ENCODE results near the gene TSR3. TPM values are rescaled to one million over a fixed set of nuclear protein-coding genes. Genes with fewer than 3 reads are reported as not detected.
A peak's percentile ranks its signal among the peaks of the same experiment; 100 is the strongest.

Gene TSR3
- total and polyA plus RNA-seq, 12 donors: 41.5 to 83.4 (median 56.0) TPM

GRCh38 chr16:1344499-1344898 lies 7.2 kb downstream of the TSR3 start:
- Histone ChIP-seq H3K36me3 (peaks cover 0 to 27% (median 11%) of the 10 kb centered on the region in 9 donors), H3K9me3 (no peaks in the 10 kb centered on the region), H3K27ac (no peak overlapping the region), H3K4me1 (peaks cover 0 to 16% (median 5%) of the 10 kb centered on the region in 9 donors), H3K4me3 (no peak overlapping the region), H3K27me3 (no peaks in the 10 kb centered on the region)
- no peak for DNase-seq
- intact Hi-C loops (cut with DNase I): loop anchor here in 1 of 10 donors (10.0 kb wide), 1 partner anchor 60 kb away; no protein-coding TSS in a partner anchor
- no peak for TF ChIP-seq CTCF (IDR thresholded peaks at IDR 0.05)
- ATAC-seq: no peak
- WGBS, 2 donors: 93 to 95% methylated on average over 14 of the region's 14 CpGs

- intact Hi-C loops (cut with DNase I): loop anchor here in 1 of 10 donors (10.0 kb wide), 1 partner anchor 61 kb away; no protein-coding TSS in a partner anchor
These were observed 8.0 kb downstream of the TSR3 start for GRCh38 chr16:1343428-1344242.

GRCh38 chr16:1342526-1343427 lies 8.9 kb downstream of the TSR3 start:
- peaks cover 0 to 16% (median 5%) of the 10 kb centered on the region in 9 donors for H3K4me1 ChIP-seq
- no peaks in the 10 kb centered on the region for H3K9me3 ChIP-seq
- H3K27me3 ChIP-seq: no peaks in the 10 kb centered on the region
- peak; percentile 89 for DNase-seq
- ATAC-seq: peak; percentile 89 to 96 (median 94)
- WGBS, 2 donors: 13 to 27% methylated on average over 49 of the region's 49 CpGs
- TF ChIP-seq CTCF (IDR thresholded peaks at IDR 0.05): no peak
- intact Hi-C loops (cut with DNase I): loop anchor here in 1 of 10 donors (10.0 kb wide), 1 partner anchor 62 kb away; no protein-coding TSS in a partner anchor
- H3K4me3 ChIP-seq: peak overlapping the region in 8 of 10 donors; percentile 6 to 44 (median 36)
- H3K27ac ChIP-seq: no peak overlapping the region
- H3K36me3 ChIP-seq: peaks cover 0 to 9% (median 0%) of the 10 kb centered on the region in 9 donors

More at GRCh38 chr16:1343428-1344242, 8.0 kb downstream of the TSR3 start:
- 58 to 74% methylated on average over 43 to 44 of the region's 44 CpGs for WGBS, 2 donors
- no peak overlapping the region for H3K27ac ChIP-seq
- peaks cover 0 to 18% (median 2%) of the 10 kb centered on the region in 9 donors for H3K36me3 ChIP-seq
- H3K9me3 ChIP-seq: no peaks in the 10 kb centered on the region
- TF ChIP-seq CTCF (IDR thresholded peaks at IDR 0.05): no peak
- H3K4me3 ChIP-seq: peak overlapping the region in 8 of 10 donors; percentile 6 to 44 (median 36)
- no peaks in the 10 kb centered on the region for H3K27me3 ChIP-seq
- ATAC-seq: peak in 1 of 8 donors; percentile 2
- DNase-seq: no peak
- peaks cover 0 to 16% (median 5%) of the 10 kb centered on the region in 9 donors for H3K4me1 ChIP-seq

Data from heart right ventricle (tissue), 16 donors.